Coronary artery (tissue), 2 donors: ENCODE data around the gene SH2D2A.
A peak's percentile ranks its signal among the peaks of the same experiment; 100 is the strongest.
"Not testable (repeated sequence)": the region's sequence is repeated elsewhere in the genome, so short reads cannot be mapped to it uniquely, and the experiment has no call there.

Experiments used
- DNase-seq: peaks from one replicate; pipeline ENCODE4 v3.0.0-alpha.2; 2017; ENCODE audit warnings: low spot score
- H3K27ac ChIP-seq, 2 donors: fragments of 200-600 bp; sonication (generic); one replicate each; pipeline ENCODE4 v1.5.1; 2016 to 2019
- H3K4me3 ChIP-seq: fragments of 200-600 bp; sonication (generic); 2 replicates; pipeline ENCODE4 v1.5.1; 2016; ENCODE audit warnings: mild to moderate bottlenecking, moderate library complexity
- TF ChIP-seq, protein P1 (sequence below): fragments of 200-600 bp; sonication (generic); IDR thresholded peaks from one replicate; pipeline ENCODE4 v1.5.1; 2019; ENCODE audit warnings: antibody characterized with exemption

SH2D2A gene

DNA sequence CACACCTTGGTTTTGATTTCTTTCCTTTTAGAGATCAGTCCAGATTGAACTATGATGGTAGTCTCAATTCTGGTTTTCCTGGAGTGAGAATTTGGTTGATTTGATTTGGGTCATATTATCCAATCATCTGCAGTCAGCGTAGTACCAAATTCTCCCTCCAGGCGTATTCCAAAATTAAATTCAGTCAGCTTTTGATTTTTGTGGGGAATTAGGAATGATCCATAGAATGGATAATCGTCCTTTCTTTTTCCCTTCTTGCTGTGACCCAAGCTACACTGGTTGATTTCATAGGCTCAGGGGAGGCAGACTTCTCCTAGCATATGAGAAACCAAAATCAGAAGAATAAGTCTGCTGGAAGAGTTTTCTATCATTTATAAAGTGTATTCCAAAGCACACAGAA, 44.4 kb downstream of the SH2D2A start:
- no peak overlapping the region for H3K27ac ChIP-seq
- TF ChIP-seq, protein P1, sequence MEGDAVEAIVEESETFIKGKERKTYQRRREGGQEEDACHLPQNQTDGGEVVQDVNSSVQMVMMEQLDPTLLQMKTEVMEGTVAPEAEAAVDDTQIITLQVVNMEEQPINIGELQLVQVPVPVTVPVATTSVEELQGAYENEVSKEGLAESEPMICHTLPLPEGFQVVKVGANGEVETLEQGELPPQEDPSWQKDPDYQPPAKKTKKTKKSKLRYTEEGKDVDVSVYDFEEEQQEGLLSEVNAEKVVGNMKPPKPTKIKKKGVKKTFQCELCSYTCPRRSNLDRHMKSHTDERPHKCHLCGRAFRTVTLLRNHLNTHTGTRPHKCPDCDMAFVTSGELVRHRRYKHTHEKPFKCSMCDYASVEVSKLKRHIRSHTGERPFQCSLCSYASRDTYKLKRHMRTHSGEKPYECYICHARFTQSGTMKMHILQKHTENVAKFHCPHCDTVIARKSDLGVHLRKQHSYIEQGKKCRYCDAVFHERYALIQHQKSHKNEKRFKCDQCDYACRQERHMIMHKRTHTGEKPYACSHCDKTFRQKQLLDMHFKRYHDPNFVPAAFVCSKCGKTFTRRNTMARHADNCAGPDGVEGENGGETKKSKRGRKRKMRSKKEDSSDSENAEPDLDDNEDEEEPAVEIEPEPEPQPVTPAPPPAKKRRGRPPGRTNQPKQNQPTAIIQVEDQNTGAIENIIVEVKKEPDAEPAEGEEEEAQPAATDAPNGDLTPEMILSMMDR = no peak

DNA sequence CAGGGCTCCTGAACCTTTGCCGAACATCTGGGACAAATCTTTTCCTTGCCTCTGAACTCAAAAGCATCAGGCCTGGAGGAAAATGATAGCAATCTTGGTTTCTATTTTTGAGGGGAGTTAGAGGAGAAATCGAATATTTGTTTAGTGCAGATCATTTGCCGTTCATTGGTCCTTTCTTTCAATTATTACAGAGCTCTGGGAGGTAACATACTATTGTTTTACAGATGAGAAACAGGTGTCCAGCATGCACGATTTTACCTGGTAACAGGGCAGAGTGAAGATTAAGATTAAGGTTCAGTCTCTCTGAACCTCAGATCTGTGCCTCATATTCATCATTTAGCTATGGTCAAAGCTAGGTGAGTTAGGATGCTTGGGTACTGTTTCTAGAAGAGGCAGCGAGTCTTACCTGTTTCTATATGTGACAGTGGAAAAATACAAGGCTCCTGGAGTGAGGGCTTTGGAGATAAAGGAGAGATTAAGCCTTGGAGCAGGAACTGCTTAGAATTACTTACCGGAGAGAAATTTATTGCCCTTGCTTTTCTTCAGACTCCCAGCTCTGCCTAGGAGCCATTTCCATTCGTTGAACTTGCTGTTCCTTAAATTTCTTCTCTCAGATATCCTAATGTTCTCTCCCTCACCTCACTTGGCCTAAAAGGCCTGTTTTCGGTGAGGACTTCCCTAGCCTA, 47.9 kb downstream of the SH2D2A start:
- Histone ChIP-seq H3K27ac (no peak overlapping the region), H3K4me3 (peak overlapping the region; percentile 92)
- TF ChIP-seq, protein P1 = no peak
- no peak for DNase-seq

More for the DNA sequence above, 44.4 kb downstream of the SH2D2A start:
- no peak overlapping the region for H3K4me3 ChIP-seq
- no peak for DNase-seq

DNA sequence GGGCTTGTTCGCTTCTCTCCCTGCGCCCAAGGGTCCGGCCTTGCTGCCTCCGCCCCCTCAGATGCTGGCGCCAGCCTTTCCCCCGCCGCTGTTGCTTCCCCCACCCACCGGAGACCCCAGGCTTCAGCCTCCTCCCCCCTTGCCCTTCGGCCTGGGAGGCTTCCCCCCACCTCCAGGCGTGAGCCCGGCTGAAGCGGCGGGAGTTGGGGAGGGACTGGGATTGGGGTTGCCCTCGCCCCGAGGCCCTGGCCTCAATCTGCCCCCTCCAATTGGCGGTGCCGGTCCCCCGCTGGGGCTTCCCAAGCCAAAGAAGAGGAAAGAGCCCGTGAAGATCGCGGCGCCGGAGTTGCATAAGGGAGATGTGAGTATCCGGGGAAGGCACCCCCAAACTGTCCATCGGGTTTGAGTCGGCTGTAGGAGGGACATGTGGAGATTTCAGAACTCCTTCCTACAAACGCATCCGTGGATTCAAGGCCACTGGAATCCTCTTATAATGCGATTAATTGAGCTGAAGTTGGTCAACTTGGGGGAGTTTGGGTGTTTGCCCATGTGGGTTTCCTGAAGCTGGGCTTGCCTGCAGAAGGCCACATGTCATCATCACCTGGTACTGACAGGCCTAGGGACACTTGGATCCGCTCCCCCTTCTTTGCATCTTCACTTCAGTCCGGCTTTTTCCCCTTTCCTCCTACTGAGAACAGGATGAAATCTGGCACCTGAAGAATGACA, 48.6 kb downstream of the SH2D2A start:
- TF ChIP-seq, protein P1 = no peak
- DNase-seq = peak; percentile 78
- peak overlapping the region; percentile 92 for H3K4me3 ChIP-seq
- H3K27ac ChIP-seq = peak overlapping the region; percentile 89 to 91

DNA sequence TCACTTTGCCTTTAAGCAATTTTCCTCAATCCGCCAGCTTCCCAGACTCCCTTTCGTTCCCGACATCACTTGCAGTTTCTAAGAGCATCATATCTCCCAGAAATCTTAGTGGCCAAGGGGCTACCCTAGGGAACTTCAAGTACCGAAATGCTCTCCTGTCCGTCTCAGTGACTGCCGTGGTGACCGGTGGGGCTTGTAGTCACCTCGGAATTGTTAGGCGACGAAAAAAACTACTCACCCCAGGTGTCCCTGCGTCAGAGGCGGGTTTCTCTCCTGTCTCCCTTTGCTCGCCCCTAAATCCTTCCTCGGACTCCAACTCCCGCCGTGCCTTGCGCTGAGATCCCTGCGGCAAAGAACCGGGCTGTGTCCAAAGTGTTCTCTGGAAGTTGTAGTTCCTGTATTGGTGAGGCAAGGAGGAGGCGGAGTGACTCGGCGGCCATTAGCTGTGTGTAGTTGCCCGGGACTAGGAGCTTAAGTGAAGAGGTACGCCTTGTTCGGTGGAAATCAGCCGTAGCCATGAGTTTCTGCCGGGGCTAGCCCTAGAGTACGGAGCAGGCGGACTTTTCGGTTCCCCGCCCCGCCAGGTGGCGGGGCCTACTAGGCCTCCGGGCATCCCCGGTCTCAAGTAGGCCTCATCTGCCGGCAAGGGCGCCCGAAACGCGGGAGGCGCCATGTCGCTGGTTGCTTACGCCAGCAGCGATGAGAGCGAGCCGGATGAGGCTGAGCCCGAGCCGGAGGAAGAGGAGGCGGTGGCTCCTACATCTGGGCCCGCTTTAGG, 49.4 kb downstream of the SH2D2A start, which contains the start of gene PRCC:
Gene PRCC, plus strand, starts transcription at position 435 of the 778 bp plus-strand sequence. Its CDS starts 237 bp downstream, at position 672.
- Histone ChIP-seq H3K4me3 (peak within 1 kb of the TSS; percentile 92), H3K27ac (peak within 1 kb of the TSS; percentile 89 to 91)
- DNase-seq = peak; percentile 100
- TF ChIP-seq, protein P1 = no peak

DNA sequence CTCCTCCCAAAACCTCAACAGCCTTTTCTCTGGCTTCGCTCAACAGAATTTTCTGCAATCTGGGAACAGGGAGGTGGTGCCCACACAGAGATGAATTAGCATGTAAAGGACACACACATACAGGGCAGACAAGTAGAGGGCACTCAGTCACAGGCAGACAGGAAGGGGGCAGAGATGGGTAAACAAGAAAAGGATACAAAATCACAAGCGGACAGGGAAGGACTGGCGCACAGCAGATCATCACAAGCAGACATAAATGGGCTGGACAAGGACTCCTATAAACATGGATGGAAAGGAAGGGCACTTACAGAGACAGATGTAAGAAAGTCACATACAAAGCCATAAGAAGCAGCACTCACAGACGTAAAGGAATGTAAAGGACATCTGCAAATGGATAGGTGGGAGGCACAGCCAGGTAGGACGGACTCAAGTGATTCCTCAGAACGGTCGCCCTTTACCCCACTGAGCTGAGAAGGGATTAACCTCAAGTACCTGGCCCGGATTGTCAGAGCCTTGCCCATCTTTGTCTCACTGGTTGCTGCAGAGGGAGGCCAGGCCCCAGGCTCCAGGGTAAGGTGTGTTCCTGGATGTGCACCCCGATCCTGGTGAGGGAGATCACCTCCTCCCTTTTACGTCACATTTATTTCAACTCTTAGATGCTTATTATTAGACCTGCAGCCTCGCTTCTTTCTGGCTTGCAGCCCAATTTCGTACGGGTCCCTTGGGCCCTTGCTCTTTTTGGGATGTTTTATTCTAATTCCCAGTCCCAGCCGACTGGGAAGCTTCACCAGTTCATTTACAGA, 50.1 kb downstream of the SH2D2A start:
- H3K4me3 ChIP-seq = peak overlapping the region; percentile 76
- no peak for DNase-seq
- peak overlapping the region; percentile 67 to 81 for H3K27ac ChIP-seq

DNA sequence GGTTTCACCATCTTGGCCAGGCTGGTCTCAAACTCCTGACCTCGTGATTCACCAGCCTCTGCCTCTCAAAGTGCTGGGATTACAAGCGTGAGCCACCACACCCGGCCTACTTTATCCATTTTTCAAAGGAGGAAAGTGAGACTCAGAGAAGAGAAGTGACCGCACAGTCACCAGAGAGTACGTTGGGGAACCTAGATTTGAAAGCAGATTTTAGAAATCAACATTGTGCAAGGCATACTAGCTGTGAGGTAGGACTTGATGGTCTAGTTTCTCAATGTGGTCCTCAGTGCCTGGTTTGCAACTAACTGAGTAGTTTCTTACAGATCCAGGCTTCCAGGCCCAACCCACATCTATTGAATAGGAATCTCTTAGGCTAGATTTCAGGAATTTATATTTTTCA, 51.0 kb downstream of the SH2D2A start:
- Histone ChIP-seq H3K4me3 (no peak overlapping the region), H3K27ac (no peak overlapping the region)
- TF ChIP-seq, protein P1 = no peak
- no peak for DNase-seq

More for the DNA sequence above, 50.1 kb downstream of the SH2D2A start:
- TF ChIP-seq, protein P1 = no peak

DNA sequence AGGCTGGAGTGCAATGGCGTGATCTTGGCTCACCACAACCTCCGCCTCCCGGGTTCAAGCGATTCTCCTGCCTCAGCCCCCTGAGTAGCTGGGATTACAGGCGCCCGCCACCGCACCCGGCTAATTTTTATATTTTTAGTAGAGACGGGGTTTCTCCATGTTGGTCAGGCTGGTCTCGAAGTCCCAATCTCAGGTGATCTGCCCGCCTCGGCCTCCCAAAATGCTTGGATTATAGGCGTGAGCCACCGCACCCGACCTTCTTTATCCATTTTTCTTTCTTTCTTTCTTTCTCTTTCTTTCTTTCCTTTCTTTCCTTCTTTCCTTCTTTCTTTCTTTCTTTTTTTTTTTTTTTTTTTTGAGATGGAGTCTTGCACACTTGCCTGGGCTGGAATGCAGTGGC, 51.5 kb downstream of the SH2D2A start:
- H3K4me3 ChIP-seq, DNase-seq, H3K27ac ChIP-seq: not testable (repeated sequence)
